ENCODE results near the gene NOX3. TPM values are rescaled to one million over a fixed set of nuclear protein-coding genes. Genes with fewer than 3 reads are reported as not detected.
A peak's percentile ranks its signal among the peaks of the same experiment; 100 is the strongest.

NOX3 gene
- total and polyA plus RNA-seq, 10 of the 15 experiments (the other 5 are each of a cell fraction or from before 2014, with no cell fraction given), result not detected

GRCh38 chr6:155397172-155397705 lies 58.4 kb downstream of the NOX3 start:
- Histone ChIP-seq H2AFZ (ENCODE audit: control insufficient read depth, low read depth, low read length) (no peak overlapping the region), H3K27me3 (replicated peaks in 1 of 2; ENCODE audit: control insufficient read depth in 2 of 2, insufficient read depth in 2 of 2, low read length in 1 of 2) (no peaks in the 10 kb centered on the region), H3K4me1 (ENCODE audit: control insufficient read depth, insufficient read depth, low read length) (no peaks in the 10 kb centered on the region), H3K4me3 (no peak overlapping the region), H3K79me2 (ENCODE audit: control insufficient read depth, insufficient read depth, low read length) (no peaks in the 10 kb centered on the region), H3K9ac (ENCODE audit: control insufficient read depth, insufficient read depth, low read length) (no peak overlapping the region), H3K27ac (ENCODE audit: control insufficient read depth, insufficient read depth) (no peak overlapping the region), H3K4me2 (ENCODE audit: control insufficient read depth, insufficient read depth) (no peak overlapping the region), H4K20me1 (ENCODE audit: control insufficient read depth, insufficient read depth) (no peaks in the 10 kb centered on the region), H3K9me3 (replicated peaks; ENCODE audit: control insufficient read depth, insufficient read depth, low read length) (no peaks in the 10 kb centered on the region), H3K36me3 (ENCODE audit: control insufficient read depth in 2 of 2, insufficient read depth in 2 of 2, low read length in 1 of 2) (no peaks in the 10 kb centered on the region)
- TF ChIP-seq TBL1XR1 (IDR thresholded peaks at IDR 0.05; ENCODE audit: low read depth, low read length) (no peak), ZNF274 (IDR thresholded peaks at IDR 0.05; ENCODE audit: insufficient read depth, insufficient read length) (no peak), STAT3 (IDR thresholded peaks at IDR 0.05; ENCODE audit: low read depth, low read length) (no peak), RBBP5 (conservative IDR thresholded peaks at IDR 0.05) (no peak), FOS (IDR thresholded peaks at IDR 0.05; ENCODE audit: borderline replicate concordance, extremely low read depth, insufficient read length) (no peak), SMARCA5 (IDR thresholded peaks at IDR 0.05) (no peak), BMI1 (IDR thresholded peaks at IDR 0.05; ENCODE audit: borderline replicate concordance) (no peak), RELB (IDR thresholded peaks at IDR 0.05; ENCODE audit: low read depth) (no peak), SIX5 (IDR thresholded peaks at IDR 0.05; ENCODE audit: low read depth, low read length, severe bottlenecking) (no peak), NRF1 (conservative IDR thresholded peaks at IDR 0.05; ENCODE audit: low read depth, low read length) (no peak), SREBF1 (IDR thresholded peaks at IDR 0.05; ENCODE audit: low read length) (no peak), HCFC1 (IDR thresholded peaks at IDR 0.05; ENCODE audit: low read length) (no peak), BCL3 (IDR thresholded peaks at IDR 0.05; ENCODE audit: borderline replicate concordance, insufficient read depth, low read depth, low read length, poor library complexity, severe bottlenecking) (no peak), NR2C1 (IDR thresholded peaks at IDR 0.05) (no peak), MTA2 (IDR thresholded peaks at IDR 0.05; ENCODE audit: low read depth) (no peak), TAF1 (IDR thresholded peaks at IDR 0.05; ENCODE audit: borderline replicate concordance, low read depth, low read length) (no peak)
- TF ChIP-seq, protein P1, sequence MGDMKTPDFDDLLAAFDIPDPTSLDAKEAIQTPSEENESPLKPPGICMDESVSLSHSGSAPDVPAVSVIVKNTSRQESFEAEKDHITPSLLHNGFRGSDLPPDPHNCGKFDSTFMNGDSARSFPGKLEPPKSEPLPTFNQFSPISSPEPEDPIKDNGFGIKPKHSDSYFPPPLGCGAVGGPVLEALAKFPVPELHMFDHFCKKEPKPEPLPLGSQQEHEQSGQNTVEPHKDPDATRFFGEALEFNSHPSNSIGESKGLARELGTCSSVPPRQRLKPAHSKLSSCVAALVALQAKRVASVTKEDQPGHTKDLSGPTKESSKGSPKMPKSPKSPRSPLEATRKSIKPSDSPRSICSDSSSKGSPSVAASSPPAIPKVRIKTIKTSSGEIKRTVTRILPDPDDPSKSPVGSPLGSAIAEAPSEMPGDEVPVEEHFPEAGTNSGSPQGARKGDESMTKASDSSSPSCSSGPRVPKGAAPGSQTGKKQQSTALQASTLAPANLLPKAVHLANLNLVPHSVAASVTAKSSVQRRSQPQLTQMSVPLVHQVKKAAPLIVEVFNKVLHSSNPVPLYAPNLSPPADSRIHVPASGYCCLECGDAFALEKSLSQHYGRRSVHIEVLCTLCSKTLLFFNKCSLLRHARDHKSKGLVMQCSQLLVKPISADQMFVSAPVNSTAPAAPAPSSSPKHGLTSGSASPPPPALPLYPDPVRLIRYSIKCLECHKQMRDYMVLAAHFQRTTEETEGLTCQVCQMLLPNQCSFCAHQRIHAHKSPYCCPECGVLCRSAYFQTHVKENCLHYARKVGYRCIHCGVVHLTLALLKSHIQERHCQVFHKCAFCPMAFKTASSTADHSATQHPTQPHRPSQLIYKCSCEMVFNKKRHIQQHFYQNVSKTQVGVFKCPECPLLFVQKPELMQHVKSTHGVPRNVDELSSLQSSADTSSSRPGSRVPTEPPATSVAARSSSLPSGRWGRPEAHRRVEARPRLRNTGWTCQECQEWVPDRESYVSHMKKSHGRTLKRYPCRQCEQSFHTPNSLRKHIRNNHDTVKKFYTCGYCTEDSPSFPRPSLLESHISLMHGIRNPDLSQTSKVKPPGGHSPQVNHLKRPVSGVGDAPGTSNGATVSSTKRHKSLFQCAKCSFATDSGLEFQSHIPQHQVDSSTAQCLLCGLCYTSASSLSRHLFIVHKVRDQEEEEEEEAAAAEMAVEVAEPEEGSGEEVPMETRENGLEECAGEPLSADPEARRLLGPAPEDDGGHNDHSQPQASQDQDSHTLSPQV (IDR thresholded peaks at IDR 0.05), result no peak
- TF ChIP-seq, protein P2, sequence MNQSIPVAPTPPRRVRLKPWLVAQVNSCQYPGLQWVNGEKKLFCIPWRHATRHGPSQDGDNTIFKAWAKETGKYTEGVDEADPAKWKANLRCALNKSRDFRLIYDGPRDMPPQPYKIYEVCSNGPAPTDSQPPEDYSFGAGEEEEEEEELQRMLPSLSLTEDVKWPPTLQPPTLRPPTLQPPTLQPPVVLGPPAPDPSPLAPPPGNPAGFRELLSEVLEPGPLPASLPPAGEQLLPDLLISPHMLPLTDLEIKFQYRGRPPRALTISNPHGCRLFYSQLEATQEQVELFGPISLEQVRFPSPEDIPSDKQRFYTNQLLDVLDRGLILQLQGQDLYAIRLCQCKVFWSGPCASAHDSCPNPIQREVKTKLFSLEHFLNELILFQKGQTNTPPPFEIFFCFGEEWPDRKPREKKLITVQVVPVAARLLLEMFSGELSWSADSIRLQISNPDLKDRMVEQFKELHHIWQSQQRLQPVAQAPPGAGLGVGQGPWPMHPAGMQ (IDR thresholded peaks at IDR 0.05; ENCODE audit: borderline replicate concordance), result no peak
- ChIA-PET POLR2A (no interaction called here), SMC1A (ENCODE audit: uncharacterized antibody, unreplicated experiment) (interaction anchor here (0.8 to 1.1 kb wide), 2 partner anchors 23 to 31 kb away, joined by 3 read pairs; no protein-coding TSS in a partner anchor), RAD21 (ENCODE audit: unreplicated experiment) (interaction anchor here (0.5 kb wide), 1 partner anchor 21 kb away, joined by 3 read pairs; no protein-coding TSS in a partner anchor), CTCF (no interaction called here)
- ATAC-seq (no peak), FAIRE-seq (peak; percentile 13), DNase-seq (ENCODE audit: low read depth, low spot score) (no peak)
- 60% methylated on average over 3 of the region's 3 CpGs for WGBS (ENCODE audit: insufficient coverage, insufficient replicate concordance, low lambda C conversion rate, missing lambda C conversion rate)
- intact Hi-C loops (cut with micrococcal nuclease; ENCODE audit: unreplicated experiment), result no loop called here
- no TSS peak for BruUV-seq (replicated peaks)
- in situ Hi-C loops (cut with MboI), result no loop called here
